Skeletal muscle satellite cell (primary cell): Measurements from ENCODE around the gene SLC22A17.

Experiments
- H3K27me3 ChIP-seq: 2 replicates; pipeline ENCODE4 v1.7.0; 2013; ENCODE audit warnings: low read length; ENCODE audit not compliant: control insufficient read depth, insufficient read depth
- H3K36me3 ChIP-seq: 2 replicates; pipeline ENCODE4 v1.7.0; 2013; ENCODE audit warnings: mild to moderate bottlenecking, control low read depth, low read length; ENCODE audit not compliant: insufficient read depth
- H3K4me1 ChIP-seq: 2 replicates; pipeline ENCODE4 v1.7.0; 2013; ENCODE audit warnings: low read length; ENCODE audit not compliant: control insufficient read depth, insufficient read depth
- H3K4me2 ChIP-seq: 2 replicates; pipeline ENCODE4 v1.7.0; 2013; ENCODE audit warnings: mild to moderate bottlenecking, low read length
- H3K4me3 ChIP-seq: 2 replicates; pipeline ENCODE4 v1.7.0; 2013; ENCODE audit warnings: low read length
- H3K9ac ChIP-seq: 2 replicates; pipeline ENCODE4 v1.7.0; 2013; ENCODE audit warnings: mild to moderate bottlenecking, low read depth, low read length, moderate library complexity
- H3K9me3 ChIP-seq: replicated peaks from 2 replicates; pipeline ENCODE4 v1.7.0; 2013; ENCODE audit warnings: mild to moderate bottlenecking, control low read depth, low read length

Gene SLC22A17

GRCh38 chr14:23370221-23370620 is 17.5 kb upstream of the SLC22A17 start:
- H3K9ac ChIP-seq: no peak overlapping the region

GRCh38 chr14:23366426-23366921 is 13.8 kb upstream of the SLC22A17 start:
- Histone ChIP-seq H3K9me3 (no peaks in the 10 kb centered on the region), H3K4me1 (no peaks in the 10 kb centered on the region), H3K27me3 (peaks cover 77% of the 10 kb centered on the region), H3K4me2 (peak overlapping the region; percentile 20), H3K4me3 (no peak overlapping the region), H3K36me3 (no peaks in the 10 kb centered on the region), H3K9ac (no peak overlapping the region)

More at GRCh38 chr14:23370221-23370620, 17.5 kb upstream of the SLC22A17 start:
- H3K27me3 ChIP-seq: peaks cover 59% of the 10 kb centered on the region
- no peaks in the 10 kb centered on the region for H3K36me3 ChIP-seq
- H3K4me1 ChIP-seq: no peaks in the 10 kb centered on the region
- no peaks in the 10 kb centered on the region for H3K9me3 ChIP-seq
- H3K4me2 ChIP-seq: no peak overlapping the region
- no peak overlapping the region for H3K4me3 ChIP-seq

- Histone ChIP-seq H3K27me3 (peaks cover 78% of the 10 kb centered on the region), H3K36me3 (no peaks in the 10 kb centered on the region), H3K4me3 (peak overlapping the region; percentile 61), H3K9ac (peak overlapping the region; percentile 56), H3K9me3 (no peaks in the 10 kb centered on the region), H3K4me2 (peak overlapping the region; percentile 76), H3K4me1 (no peaks in the 10 kb centered on the region)
These were observed 13.2 kb upstream of the SLC22A17 start for GRCh38 chr14:23365732-23366425.

- Histone ChIP-seq H3K4me1 (no peaks in the 10 kb centered on the region), H3K9ac (peak within 1 kb of the TSS; percentile 56), H3K27me3 (peaks cover 74% of the 10 kb centered on the region), H3K36me3 (no peaks in the 10 kb centered on the region), H3K4me3 (peak within 1 kb of the TSS; percentile 61), H3K4me2 (peak within 1 kb of the TSS; percentile 76), H3K9me3 (no peaks in the 10 kb centered on the region)
These were observed 12.5 kb upstream of the SLC22A17 start, which contains the start of gene EFS for GRCh38 chr14:23365036-23365731. Gene EFS (minus strand): TSS chr14:23365172. CDS start chr14:23365025, 147 bp downstream.

GRCh38 chr14:23364164-23365035 is 11.7 kb upstream of the SLC22A17 start:
- H3K27me3 ChIP-seq: peaks cover 68% of the 10 kb centered on the region
- H3K4me3 ChIP-seq: peak overlapping the region; percentile 61
- H3K4me2 ChIP-seq: peak overlapping the region; percentile 76

GRCh38 chr14:23362200-23362599 is 9.5 kb upstream of the SLC22A17 start:
- H3K27me3 ChIP-seq: peaks cover 48% of the 10 kb centered on the region
- H3K9me3 ChIP-seq: no peaks in the 10 kb centered on the region
- H3K4me2 ChIP-seq: no peak overlapping the region
- H3K9ac ChIP-seq: no peak overlapping the region
- H3K36me3 ChIP-seq: no peaks in the 10 kb centered on the region
- no peak overlapping the region for H3K4me3 ChIP-seq
- H3K4me1 ChIP-seq: no peaks in the 10 kb centered on the region

More at GRCh38 chr14:23364164-23365035, 11.7 kb upstream of the SLC22A17 start:
- peak overlapping the region; percentile 56 for H3K9ac ChIP-seq
- no peaks in the 10 kb centered on the region for H3K4me1 ChIP-seq
- no peaks in the 10 kb centered on the region for H3K36me3 ChIP-seq
- no peaks in the 10 kb centered on the region for H3K9me3 ChIP-seq

GRCh38 chr14:23361763-23362162 is 9.1 kb upstream of the SLC22A17 start:
- no peak overlapping the region for H3K9ac ChIP-seq
- no peaks in the 10 kb centered on the region for H3K36me3 ChIP-seq
- peaks cover 44% of the 10 kb centered on the region for H3K27me3 ChIP-seq
- H3K9me3 ChIP-seq: no peaks in the 10 kb centered on the region
- no peak overlapping the region for H3K4me2 ChIP-seq
- H3K4me1 ChIP-seq: no peaks in the 10 kb centered on the region
- no peak overlapping the region for H3K4me3 ChIP-seq

- Histone ChIP-seq H3K4me1 (no peaks in the 10 kb centered on the region), H3K4me3 (no peak overlapping the region), H3K9me3 (no peaks in the 10 kb centered on the region), H3K27me3 (peaks cover 43% of the 10 kb centered on the region), H3K4me2 (no peak overlapping the region), H3K9ac (no peak overlapping the region), H3K36me3 (no peaks in the 10 kb centered on the region)
These were observed 8.6 kb upstream of the SLC22A17 start for GRCh38 chr14:23361320-23361719.

GRCh38 chr14:23360496-23360895 is 7.8 kb upstream of the SLC22A17 start:
- Histone ChIP-seq H3K36me3 (no peaks in the 10 kb centered on the region), H3K27me3 (peaks cover 46% of the 10 kb centered on the region), H3K4me2 (no peak overlapping the region), H3K4me3 (no peak overlapping the region), H3K9ac (no peak overlapping the region), H3K4me1 (no peaks in the 10 kb centered on the region), H3K9me3 (no peaks in the 10 kb centered on the region)

GRCh38 chr14:23359722-23360447 is 7.2 kb upstream of the SLC22A17 start:
- Histone ChIP-seq H3K36me3 (no peaks in the 10 kb centered on the region), H3K9ac (no peak overlapping the region), H3K9me3 (no peaks in the 10 kb centered on the region), H3K27me3 (peaks cover 47% of the 10 kb centered on the region), H3K4me1 (no peaks in the 10 kb centered on the region), H3K4me2 (no peak overlapping the region), H3K4me3 (no peak overlapping the region)
